Measurements from ENCODE around the gene PPP1R3G. TPM values are rescaled to one million over a fixed set of nuclear protein-coding genes. Genes with fewer than 3 reads are reported as not detected.
"Not testable (repeated sequence)": the region's sequence is repeated elsewhere in the genome, so short reads cannot be mapped to it uniquely, and the experiment has no call there.

Gene PPP1R3G
- total RNA-seq, 6 experiments from 2014 or later: 0.35 to 0.98 (median 0.52) TPM

GRCh38 chr6:5119090-5119951 lies 34.2 kb downstream of the PPP1R3G start:
- Histone ChIP-seq H3K36me3 (no peaks in the 10 kb centered on the region), H3K9me3 (no peaks in the 10 kb centered on the region), H3K27ac (peak overlapping the region; percentile 58 to 99 (median 91)), H3K4me1 (peaks cover 0 to 40% (median 12%) of the 10 kb centered on the region in 4 donors), H3K4me3 (peak overlapping the region in 1 of 3 donors; percentile 21), H3K27me3 (no peaks in the 10 kb centered on the region)
- DNase-seq: peak; percentile 51 to 71 (median 67)
- TF ChIP-seq POLR2A (IDR thresholded peaks at IDR 0.05): peak; percentile 51
- no peak for TF ChIP-seq CTCF (IDR thresholded peaks at IDR 0.05)
- intact Hi-C loops (cut with DNase I): no loop called here
- ATAC-seq: peak; percentile 63 to 75 (median 67)
- WGBS (ENCODE audit: insufficient coverage, low coverage, low lambda C conversion rate, missing lambda C conversion rate): 30% methylated on average over 11 of the region's 17 CpGs

GRCh38 chr6:5120011-5120410 lies 34.9 kb downstream of the PPP1R3G start:
- TF ChIP-seq POLR2A (IDR thresholded peaks at IDR 0.05): no peak
- TF ChIP-seq CTCF (IDR thresholded peaks at IDR 0.05): no peak

GRCh38 chr6:5120543-5120942 lies 35.4 kb downstream of the PPP1R3G start:
- WGBS (ENCODE audit: insufficient coverage, low coverage, low lambda C conversion rate, missing lambda C conversion rate): 94% methylated on average over 7 of the region's 8 CpGs
- DNase-seq; H3K4me3 ChIP-seq; H3K9me3 ChIP-seq; H3K27me3 ChIP-seq; intact Hi-C loops (cut with DNase I); H3K36me3 ChIP-seq; ATAC-seq: not testable (repeated sequence)
- peak overlapping the region in 2 of 3 donors; percentile 96 to 99 for H3K27ac ChIP-seq
- peaks cover 0 to 33% (median 12%) of the 10 kb centered on the region in 4 donors for H3K4me1 ChIP-seq

More at GRCh38 chr6:5120011-5120410, 34.9 kb downstream of the PPP1R3G start:
- 82% methylated on average over 6 of the region's 10 CpGs for WGBS (ENCODE audit: insufficient coverage, low coverage, low lambda C conversion rate, missing lambda C conversion rate)
- intact Hi-C loops (cut with DNase I): no loop called here
- no peaks in the 10 kb centered on the region for H3K9me3 ChIP-seq
- H3K4me3 ChIP-seq: no peak overlapping the region
- no peaks in the 10 kb centered on the region for H3K27me3 ChIP-seq
- peak overlapping the region in 2 of 3 donors; percentile 96 to 99 for H3K27ac ChIP-seq
- H3K36me3 ChIP-seq: no peaks in the 10 kb centered on the region
- ATAC-seq: no peak
- no peak for DNase-seq
- H3K4me1 ChIP-seq: peaks cover 0 to 38% (median 12%) of the 10 kb centered on the region in 4 donors

GRCh38 chr6:5121479-5121878 lies 36.3 kb downstream of the PPP1R3G start:
- WGBS (ENCODE audit: insufficient coverage, low coverage, low lambda C conversion rate, missing lambda C conversion rate): no CpG with 5 or more reads among the region's 6 CpGs

More at GRCh38 chr6:5121479-5121878, 36.3 kb downstream of the PPP1R3G start:
- Histone ChIP-seq H3K4me1 (peaks cover 0 to 33% (median 12%) of the 10 kb centered on the region in 4 donors), H3K36me3 (no peaks in the 10 kb centered on the region), H3K9me3 (no peaks in the 10 kb centered on the region), H3K27ac (peak overlapping the region; percentile 69 to 99 (median 96)), H3K27me3 (no peaks in the 10 kb centered on the region), H3K4me3 (no peak overlapping the region)
- intact Hi-C loops (cut with DNase I): no loop called here
- DNase-seq (peak; percentile 85 to 94 (median 90)), ATAC-seq (peak; percentile 76 to 86 (median 84))
- TF ChIP-seq POLR2A (IDR thresholded peaks at IDR 0.05) (no peak), CTCF (IDR thresholded peaks at IDR 0.05) (no peak)
